RWPE2 (cell line): ENCODE measurements around the gene SHC2.
"Not testable (repeated sequence)": the region's sequence is repeated elsewhere in the genome, so short reads cannot be mapped to it uniquely, and the experiment has no call there.

Experiments used
- ATAC-seq: fragments of 200-7000 bp; cut with Tn5 transposase; 3 replicates; pipeline ENCODE4 v1.9.1; 2021; ENCODE audit warnings: low read depth
- DNase-seq: peaks from one replicate; pipeline ENCODE4 v3.0.0-alpha.2; 2020; ENCODE audit warnings: low spot score
- H3K27ac ChIP-seq: fragments of 450-650 bp; 2 replicates; pipeline ENCODE4 v1.5.1; 2017; ENCODE audit warnings: mild to moderate bottlenecking; ENCODE audit not compliant: poor library complexity, severe bottlenecking
- H3K27me3 ChIP-seq: fragments of 250-450 bp; sonication (Bioruptor Pico); 2 replicates; pipeline ENCODE4 v1.5.1; 2021; ENCODE audit warnings: mild to moderate bottlenecking, moderate library complexity; ENCODE audit not compliant: insufficient read depth, poor library complexity, severe bottlenecking
- H3K36me3 ChIP-seq: fragments of 250-450 bp; sonication (Bioruptor Pico); 2 replicates; pipeline ENCODE4 v1.5.1; 2020; ENCODE audit warnings: low read depth, mild to moderate bottlenecking, moderate library complexity
- H3K4me1 ChIP-seq: fragments of 250-450 bp; sonication (Bioruptor Pico); 2 replicates; pipeline ENCODE4 v1.5.1; 2021; ENCODE audit warnings: mild to moderate bottlenecking, moderate library complexity; ENCODE audit not compliant: insufficient read depth, poor library complexity, severe bottlenecking
- H3K4me3 ChIP-seq: fragments of 250-450 bp; sonication (Bioruptor Pico); 2 replicates; pipeline ENCODE4 v1.5.1; 2021; ENCODE audit warnings: mild to moderate bottlenecking, moderate library complexity; ENCODE audit not compliant: severe bottlenecking
- H3K9me3 ChIP-seq: fragments of 250-450 bp; sonication (Bioruptor Pico); 2 replicates; pipeline ENCODE4 v1.5.1; 2021; ENCODE audit warnings: mild to moderate bottlenecking, moderate library complexity; ENCODE audit not compliant: severe bottlenecking
- TF ChIP-seq, protein P1 (sequence below): fragments of 450-650 bp; IDR thresholded peaks from one replicate; pipeline ENCODE4 v1.5.1; 2017; ENCODE audit warnings: mild to moderate bottlenecking, moderate library complexity; ENCODE audit not compliant: poor library complexity, severe bottlenecking

The SHC2 gene

DNA sequence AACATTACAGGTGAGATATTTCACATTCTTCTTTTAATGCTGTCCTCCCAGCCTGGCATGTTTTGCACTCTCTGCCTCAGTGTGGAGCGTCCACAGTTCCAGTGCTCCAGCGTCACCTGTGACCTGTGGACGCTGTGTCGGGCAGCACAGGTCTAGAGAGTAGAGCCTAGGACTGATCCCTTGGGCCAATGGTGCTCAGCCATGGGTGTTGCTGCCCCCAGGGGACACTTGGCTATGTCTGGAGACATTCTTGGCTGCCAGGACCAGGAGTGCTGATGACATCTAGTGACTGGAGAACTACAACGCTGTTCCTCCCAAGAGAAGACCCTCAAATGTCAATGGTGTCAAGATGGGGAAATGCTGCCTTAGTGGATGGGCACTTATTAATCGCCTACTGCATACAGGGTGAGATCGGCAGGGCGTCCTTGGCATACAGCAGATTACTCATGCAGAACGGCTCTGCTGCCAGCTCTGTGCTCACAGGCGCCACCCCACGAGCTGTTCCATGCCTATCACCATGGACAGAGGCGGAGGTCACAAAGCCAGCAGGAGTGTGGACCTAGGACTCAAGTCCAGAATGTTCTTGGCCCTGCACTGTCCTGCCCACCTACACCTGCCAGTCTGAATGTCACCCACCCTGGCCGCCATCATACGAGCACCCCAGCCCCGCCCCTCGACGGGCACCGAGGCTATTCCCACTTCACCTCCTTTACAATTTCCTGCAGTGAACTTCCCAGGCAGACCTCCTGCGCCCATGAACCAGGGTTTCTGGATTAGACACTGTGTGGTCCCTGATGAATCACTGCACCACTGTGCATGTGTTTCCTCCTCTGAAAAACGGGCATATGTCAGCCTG lies 21.6 kb upstream of the SHC2 start:
- TF ChIP-seq, protein P1, sequence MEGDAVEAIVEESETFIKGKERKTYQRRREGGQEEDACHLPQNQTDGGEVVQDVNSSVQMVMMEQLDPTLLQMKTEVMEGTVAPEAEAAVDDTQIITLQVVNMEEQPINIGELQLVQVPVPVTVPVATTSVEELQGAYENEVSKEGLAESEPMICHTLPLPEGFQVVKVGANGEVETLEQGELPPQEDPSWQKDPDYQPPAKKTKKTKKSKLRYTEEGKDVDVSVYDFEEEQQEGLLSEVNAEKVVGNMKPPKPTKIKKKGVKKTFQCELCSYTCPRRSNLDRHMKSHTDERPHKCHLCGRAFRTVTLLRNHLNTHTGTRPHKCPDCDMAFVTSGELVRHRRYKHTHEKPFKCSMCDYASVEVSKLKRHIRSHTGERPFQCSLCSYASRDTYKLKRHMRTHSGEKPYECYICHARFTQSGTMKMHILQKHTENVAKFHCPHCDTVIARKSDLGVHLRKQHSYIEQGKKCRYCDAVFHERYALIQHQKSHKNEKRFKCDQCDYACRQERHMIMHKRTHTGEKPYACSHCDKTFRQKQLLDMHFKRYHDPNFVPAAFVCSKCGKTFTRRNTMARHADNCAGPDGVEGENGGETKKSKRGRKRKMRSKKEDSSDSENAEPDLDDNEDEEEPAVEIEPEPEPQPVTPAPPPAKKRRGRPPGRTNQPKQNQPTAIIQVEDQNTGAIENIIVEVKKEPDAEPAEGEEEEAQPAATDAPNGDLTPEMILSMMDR, result no peak
- DNase-seq, result no peak
- Histone ChIP-seq H3K27ac (no peak overlapping the region), H3K27me3 (peaks cover 20% of the 10 kb centered on the region), H3K9me3 (no peaks in the 10 kb centered on the region), H3K36me3 (no peaks in the 10 kb centered on the region), H3K4me3 (no peak overlapping the region), H3K4me1 (no peaks in the 10 kb centered on the region)
- no peak for ATAC-seq

DNA sequence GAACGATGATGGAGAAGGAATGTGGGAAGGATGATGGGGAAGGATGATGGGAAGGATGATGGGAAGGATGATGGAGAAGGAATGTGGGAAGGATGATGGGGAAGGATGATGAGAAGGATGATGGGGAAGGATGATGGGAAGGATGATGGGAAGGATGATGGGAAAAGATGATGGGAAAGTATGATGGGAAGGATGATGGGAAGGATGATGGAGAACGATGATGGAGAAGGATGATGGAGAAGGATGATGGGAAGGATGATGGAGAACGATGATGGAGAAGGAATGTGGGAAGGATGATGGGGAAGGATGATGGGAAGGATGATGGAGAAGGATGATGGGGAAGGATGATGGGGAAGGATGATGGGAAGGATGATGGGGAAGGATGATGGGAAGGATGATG lies 20.3 kb upstream of the SHC2 start:
- H3K27ac ChIP-seq, H3K4me3 ChIP-seq, H3K36me3 ChIP-seq, H3K9me3 ChIP-seq, ATAC-seq, DNase-seq, H3K4me1 ChIP-seq: not testable (repeated sequence)
- H3K27me3 ChIP-seq, result peaks cover 16% of the 10 kb centered on the region

DNA sequence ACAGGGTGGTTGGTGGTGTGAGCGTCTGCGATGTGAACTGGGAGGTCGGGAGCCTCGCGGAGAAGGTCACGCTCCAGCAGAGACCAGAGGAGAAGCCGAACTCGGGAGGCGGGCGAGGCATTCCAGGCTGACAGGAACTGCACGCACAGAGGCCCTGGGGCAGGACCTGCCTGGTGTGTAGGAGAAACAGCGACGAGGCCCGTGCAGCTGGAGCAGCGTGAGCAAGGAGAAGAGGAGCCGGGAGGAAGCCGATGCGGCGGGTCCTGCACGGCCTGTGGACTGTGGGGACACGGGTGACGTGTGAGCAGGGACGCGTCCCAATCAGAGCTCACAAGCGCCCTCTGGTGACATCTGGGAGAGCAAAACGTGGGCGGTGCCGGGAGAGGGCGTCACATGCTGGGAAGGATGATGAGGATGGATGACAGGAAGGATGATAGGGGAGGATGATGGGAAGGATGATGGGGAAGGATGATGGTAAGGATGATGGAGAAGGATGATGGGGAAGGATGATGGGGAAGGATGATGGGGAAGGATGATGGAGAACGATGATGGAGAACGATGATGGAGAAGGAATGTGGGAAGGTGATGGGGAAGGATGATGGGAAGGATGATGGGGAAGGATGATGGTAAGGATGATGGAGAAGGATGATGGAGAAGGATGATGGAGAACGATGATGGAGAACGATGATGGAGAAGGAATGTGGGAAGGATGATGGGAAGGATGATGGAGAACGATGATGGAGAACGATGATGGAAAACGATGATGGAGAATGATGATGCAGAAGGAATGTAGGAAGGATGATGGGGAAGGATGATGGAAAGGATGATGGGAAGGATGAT lies 19.4 kb upstream of the SHC2 start:
- no peak for DNase-seq
- H3K4me3 ChIP-seq, result no peak overlapping the region
- H3K27ac ChIP-seq, result no peak overlapping the region

DNA sequence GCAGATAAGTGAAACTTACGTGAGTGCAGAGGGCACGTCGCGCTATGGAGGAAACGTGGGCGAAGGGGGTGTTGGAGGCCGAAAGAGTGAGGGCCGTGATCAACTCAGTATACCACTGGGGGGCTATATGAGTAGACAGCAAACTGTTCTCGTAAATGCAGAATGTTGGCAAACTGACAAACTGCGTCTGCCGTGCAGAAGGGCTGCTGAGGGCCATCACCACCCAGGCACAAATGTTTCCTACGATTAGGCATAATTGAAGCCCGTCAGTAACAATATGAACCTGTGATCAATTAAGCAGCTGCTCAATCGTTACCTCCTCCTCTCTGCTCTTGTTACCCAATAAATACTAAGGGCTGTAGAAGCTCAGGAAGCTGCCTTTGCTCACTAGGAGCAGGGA lies 18.1 kb upstream of the SHC2 start:
- ATAC-seq, result no peak
- TF ChIP-seq, protein P1, result no peak
- no peaks in the 10 kb centered on the region for H3K9me3 ChIP-seq
- no peaks in the 10 kb centered on the region for H3K36me3 ChIP-seq
- DNase-seq, result no peak
- no peak overlapping the region for H3K4me3 ChIP-seq
- H3K27ac ChIP-seq, result no peak overlapping the region
- H3K27me3 ChIP-seq, result no peaks in the 10 kb centered on the region
- no peaks in the 10 kb centered on the region for H3K4me1 ChIP-seq

More for the DNA sequence above, 19.4 kb upstream of the SHC2 start:
- Histone ChIP-seq H3K4me1 (no peaks in the 10 kb centered on the region), H3K9me3 (no peaks in the 10 kb centered on the region), H3K27me3 (peaks cover 7% of the 10 kb centered on the region), H3K36me3 (no peaks in the 10 kb centered on the region)
- TF ChIP-seq, protein P1, result no peak
- no peak for ATAC-seq

DNA sequence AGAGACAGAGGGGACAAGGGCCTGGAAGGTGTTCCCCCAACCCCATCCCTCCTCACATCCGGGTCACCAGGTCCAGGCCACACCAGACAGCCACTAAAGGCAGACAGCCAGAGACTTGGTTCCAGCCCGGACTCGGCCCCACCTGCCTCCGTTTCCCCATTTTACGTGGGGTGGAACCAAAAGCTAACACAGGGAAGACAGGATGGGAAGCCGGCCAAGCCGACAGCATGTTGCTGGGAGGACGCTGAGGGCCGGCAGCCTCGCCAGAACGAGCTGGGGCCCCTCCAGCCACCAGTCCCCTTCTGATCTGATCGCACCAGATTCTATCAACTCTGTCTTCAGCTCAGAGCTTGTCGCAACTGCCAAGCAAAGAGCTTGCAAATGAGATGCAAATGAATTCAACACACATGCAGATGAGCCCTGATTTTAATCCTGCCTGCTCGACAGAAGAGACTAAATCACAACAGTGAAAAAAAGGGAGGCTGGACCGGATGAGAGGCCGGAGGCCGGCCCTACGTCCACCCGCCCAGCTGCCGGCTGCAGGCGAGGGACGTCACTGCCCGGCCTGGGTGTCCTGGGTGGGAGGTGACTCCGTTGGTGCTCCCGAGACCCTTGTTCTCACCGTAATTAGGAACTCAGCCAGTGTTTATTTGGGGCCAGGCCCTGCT lies 17.5 kb upstream of the SHC2 start:
- DNase-seq (no peak), ATAC-seq (no peak)
- no peaks in the 10 kb centered on the region for H3K27me3 ChIP-seq
- no peak overlapping the region for H3K4me3 ChIP-seq
- H3K4me1 ChIP-seq, result no peaks in the 10 kb centered on the region
- H3K9me3 ChIP-seq, result no peaks in the 10 kb centered on the region
- TF ChIP-seq, protein P1, result no peak
- no peaks in the 10 kb centered on the region for H3K36me3 ChIP-seq
- no peak overlapping the region for H3K27ac ChIP-seq
